Mucosa of descending colon (tissue), 3 donors: ENCODE data around the gene EFNA2. TPM values are rescaled to one million over a fixed set of nuclear protein-coding genes. Genes with fewer than 3 reads are reported as not detected.
A peak's percentile ranks its signal among the peaks of the same experiment; 100 is the strongest.

Experiments
- ATAC-seq: fragments of 200-7000 bp; cut with Tn5 transposase; one replicate; pipeline ENCODE4 v1.9.1; 2020; ENCODE audit warnings: mild to moderate bottlenecking, moderate library complexity
- DNase-seq, 3 donors: peaks; one replicate each; pipeline ENCODE4 v3.0.0-alpha.2; 2020
- H3K36me3 ChIP-seq: fragments of 200-600 bp; one replicate; pipeline ENCODE4 v1.8.0; 2021; ENCODE audit warnings: low read depth, mild to moderate bottlenecking
- H3K4me1 ChIP-seq: fragments of 200-600 bp; one replicate; pipeline ENCODE4 v1.8.0; 2021; ENCODE audit warnings: low read depth, mild to moderate bottlenecking
- H3K4me3 ChIP-seq: fragments of 200-600 bp; one replicate; pipeline ENCODE4 v1.8.0; 2021; ENCODE audit warnings: mild to moderate bottlenecking
- H3K9me3 ChIP-seq: fragments of 200-600 bp; one replicate; pipeline ENCODE4 v1.8.0; 2021; ENCODE audit warnings: mild to moderate bottlenecking
- intact Hi-C, 2 donors: fragments of 100-400 bp; cut with DNase I in 1 of 2; cut with micrococcal nuclease in 1 of 2; formaldehyde crosslinking; loops; one replicate each; pipeline versions ENCODE4 v1.11.0 to v1.11.1; 2022; cut with DNase I, micrococcal nuclease
- total RNA-seq, 3 donors: library from RNA; stranded (reverse); fragmentation: NEBNext Ultra II Directional in 2 of 3; extraction: Animal tissue kit (Norgen Biotek cat#: 25700) in 2 of 3; gene quantifications; one replicate each; pipeline versions ENCODE4 v1.2.1 to v1.2.4, GENCODE V29; 2021 to 2023
- TF ChIP-seq, protein P1 (sequence below): fragments of 200-600 bp; IDR thresholded peaks from one replicate; pipeline ENCODE4 v1.8.0; 2022; ENCODE audit warnings: antibody characterized with exemption, mild to moderate bottlenecking
- donor health status: DM: no; HTN: no; CAD: no; lungs with moderate emphysema.
- donor health status: DM: no; HTN: no; CAD: no.
- donor health status: DM: no; HTN: yes; CAD: no.

EFNA2 gene
- total RNA-seq, 3 donors from 2014 or later, result 19.0 to 62.2 (median 61.7) TPM

DNA sequence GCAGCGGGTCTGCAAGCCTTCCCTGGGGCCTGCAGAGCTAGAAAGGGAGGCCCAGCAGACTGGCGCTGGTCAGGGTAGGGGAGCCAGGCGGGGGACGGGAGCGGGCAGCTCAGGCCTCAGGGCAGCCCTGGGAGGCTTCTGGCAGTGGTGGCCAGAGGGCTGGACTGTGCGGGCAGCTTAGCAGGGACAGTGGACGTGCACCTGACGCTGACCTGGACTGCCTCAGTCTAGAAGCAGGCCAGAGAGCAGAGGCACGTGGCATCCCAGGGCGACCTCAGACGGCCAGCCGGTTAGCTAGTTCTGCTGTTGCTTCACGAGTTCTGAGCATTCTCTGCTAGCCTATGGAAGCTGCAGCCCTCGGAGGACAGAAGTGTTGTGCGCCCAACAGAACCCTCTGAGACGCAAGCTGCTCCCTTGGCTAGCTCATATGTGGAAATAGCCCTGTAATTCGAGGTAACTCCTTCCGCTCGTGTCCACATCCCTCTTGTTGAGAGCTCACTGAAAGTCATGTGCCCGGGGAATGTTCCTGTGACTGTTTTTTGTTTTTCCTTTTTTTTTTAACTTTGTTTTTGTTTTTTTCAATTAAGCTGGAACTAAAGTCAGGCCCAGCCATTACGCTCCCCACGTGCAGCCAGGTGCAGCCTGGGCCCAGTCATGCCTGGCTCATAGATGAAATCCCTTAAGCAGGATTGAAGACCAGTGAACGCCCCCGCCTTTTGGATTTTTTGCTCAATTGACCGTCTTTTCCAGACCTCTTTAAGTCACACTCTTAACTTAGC is 12.2 kb upstream of the EFNA2 start:
- Histone ChIP-seq H3K4me1 (peaks cover 71% of the 10 kb centered on the region), H3K36me3 (peaks cover 19% of the 10 kb centered on the region), H3K9me3 (no peaks in the 10 kb centered on the region), H3K4me3 (no peak overlapping the region)
- TF ChIP-seq, protein P1, sequence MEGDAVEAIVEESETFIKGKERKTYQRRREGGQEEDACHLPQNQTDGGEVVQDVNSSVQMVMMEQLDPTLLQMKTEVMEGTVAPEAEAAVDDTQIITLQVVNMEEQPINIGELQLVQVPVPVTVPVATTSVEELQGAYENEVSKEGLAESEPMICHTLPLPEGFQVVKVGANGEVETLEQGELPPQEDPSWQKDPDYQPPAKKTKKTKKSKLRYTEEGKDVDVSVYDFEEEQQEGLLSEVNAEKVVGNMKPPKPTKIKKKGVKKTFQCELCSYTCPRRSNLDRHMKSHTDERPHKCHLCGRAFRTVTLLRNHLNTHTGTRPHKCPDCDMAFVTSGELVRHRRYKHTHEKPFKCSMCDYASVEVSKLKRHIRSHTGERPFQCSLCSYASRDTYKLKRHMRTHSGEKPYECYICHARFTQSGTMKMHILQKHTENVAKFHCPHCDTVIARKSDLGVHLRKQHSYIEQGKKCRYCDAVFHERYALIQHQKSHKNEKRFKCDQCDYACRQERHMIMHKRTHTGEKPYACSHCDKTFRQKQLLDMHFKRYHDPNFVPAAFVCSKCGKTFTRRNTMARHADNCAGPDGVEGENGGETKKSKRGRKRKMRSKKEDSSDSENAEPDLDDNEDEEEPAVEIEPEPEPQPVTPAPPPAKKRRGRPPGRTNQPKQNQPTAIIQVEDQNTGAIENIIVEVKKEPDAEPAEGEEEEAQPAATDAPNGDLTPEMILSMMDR, result no peak
- DNase-seq, result no peak
- ATAC-seq, result no peak
- intact Hi-C loops, result no loop called here

DNA sequence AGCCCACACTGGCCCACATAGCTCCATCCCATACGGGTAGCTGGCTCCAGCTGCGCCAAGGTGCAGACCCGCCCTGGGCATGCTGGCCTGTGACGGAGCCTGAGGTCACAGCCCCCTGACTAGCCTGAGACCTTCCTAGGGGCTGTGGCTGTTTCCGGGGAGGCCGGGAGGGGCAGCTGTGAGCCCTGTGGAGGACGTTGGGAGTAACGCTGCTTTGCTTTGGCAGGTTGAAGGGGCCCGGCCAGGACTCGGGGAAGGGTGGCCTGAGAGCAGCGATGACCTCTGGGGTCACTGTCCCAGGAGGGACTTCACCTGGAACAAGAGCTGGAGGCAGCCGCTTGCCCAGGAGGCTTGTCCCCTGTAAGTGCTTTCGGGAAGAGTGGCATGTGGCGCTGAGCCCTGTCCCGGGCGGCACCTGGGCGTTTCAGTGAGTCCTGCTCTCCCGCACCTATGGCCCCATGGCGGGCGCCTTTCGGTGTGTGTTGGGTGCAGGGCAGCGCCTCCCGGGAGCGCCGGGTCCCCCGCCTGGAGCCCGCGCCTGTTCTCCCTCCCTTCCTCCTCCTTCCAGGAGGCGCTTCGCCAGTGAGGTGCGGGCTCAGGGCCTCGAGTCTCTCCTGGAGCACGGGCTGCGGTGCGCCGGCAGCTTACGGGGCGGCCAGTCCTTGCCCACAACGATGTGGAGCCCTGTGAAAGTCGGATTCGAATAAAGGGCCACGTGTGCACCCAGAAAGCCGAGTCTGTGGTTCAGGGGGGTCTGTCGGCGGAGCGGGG is 11.4 kb upstream of the EFNA2 start:
- TF ChIP-seq, protein P1, result no peak
- peaks cover 19% of the 10 kb centered on the region for H3K36me3 ChIP-seq
- ATAC-seq (no peak), DNase-seq (peak in 1 of 3 donors; percentile 60)
- H3K4me1 ChIP-seq, result peaks cover 66% of the 10 kb centered on the region
- intact Hi-C loops, result no loop called here
- no peak overlapping the region for H3K4me3 ChIP-seq
- H3K9me3 ChIP-seq, result no peaks in the 10 kb centered on the region

DNA sequence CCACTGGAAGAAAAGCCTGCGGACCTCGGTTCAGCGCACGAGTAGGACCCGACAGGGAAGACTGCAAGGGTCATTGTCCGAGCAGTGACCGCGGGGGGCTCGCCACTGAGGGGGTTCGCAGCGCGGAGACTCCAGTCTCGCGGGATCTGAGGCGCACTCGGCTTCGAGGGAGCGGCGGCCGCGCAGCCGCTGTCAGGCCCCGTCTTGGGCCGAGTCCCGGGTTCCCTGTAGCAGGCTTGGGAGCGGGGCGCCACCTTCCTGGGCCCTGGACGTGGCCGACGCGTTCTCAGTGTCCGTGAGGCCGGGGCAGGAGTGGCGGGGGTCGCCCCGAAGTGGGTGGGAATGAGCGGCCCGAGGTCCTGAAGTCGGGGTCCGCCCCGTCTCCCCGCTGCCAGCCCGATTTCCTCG is 10.8 kb upstream of the EFNA2 start:
- no peaks in the 10 kb centered on the region for H3K9me3 ChIP-seq
- peak overlapping the region; percentile 32 for H3K4me3 ChIP-seq
- H3K36me3 ChIP-seq, result peaks cover 19% of the 10 kb centered on the region
- TF ChIP-seq, protein P1, result no peak
- peaks cover 66% of the 10 kb centered on the region for H3K4me1 ChIP-seq
- DNase-seq, result no peak
- no peak for ATAC-seq
- intact Hi-C loops, result no loop called here

DNA sequence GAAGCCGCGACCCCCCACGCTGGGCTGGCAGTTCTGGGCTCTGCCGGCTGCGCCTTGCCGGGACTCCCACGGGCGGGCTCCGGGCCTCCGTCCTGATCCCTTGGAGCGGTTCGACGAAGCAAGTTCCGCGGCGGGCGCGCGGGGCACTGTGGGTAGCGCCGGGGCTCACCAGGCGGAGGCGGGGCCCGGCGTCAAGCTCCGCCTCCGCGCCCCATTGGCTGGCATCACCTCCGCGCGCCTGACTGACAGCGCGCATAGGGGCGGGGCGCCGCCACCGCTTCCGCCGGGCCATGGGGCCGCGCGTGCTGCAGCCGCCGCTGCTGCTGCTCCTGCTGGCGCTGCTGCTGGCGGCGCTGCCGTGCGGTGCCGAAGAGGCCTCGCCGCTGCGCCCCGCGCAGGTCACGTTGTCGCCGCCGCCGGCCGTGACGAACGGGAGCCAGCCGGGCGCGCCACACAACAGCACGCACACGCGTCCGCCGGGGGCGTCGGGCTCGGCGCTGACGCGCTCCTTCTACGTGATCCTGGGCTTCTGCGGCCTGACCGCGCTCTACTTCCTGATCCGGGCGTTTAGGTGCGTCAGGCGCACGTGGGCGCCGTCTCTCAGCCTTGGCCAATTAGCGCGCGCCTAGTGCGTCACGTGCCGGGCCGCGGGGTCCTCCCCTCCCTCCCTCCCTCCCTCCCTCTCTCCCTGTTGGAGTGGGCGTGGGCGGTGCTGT is 10.3 kb upstream of the EFNA2 start, which contains the start of gene FAM174C:
Gene FAM174C, plus strand, starts transcription at position 271 of the 716 bp plus-strand sequence. Its CDS starts 20 bp downstream, at position 291.
- Histone ChIP-seq H3K4me1 (peaks cover 61% of the 10 kb centered on the region), H3K36me3 (peaks cover 19% of the 10 kb centered on the region)
- intact Hi-C loops, result no loop called here

More for the DNA sequence above, 10.3 kb upstream of the EFNA2 start, which contains the start of gene FAM174C:
- no peaks in the 10 kb centered on the region for H3K9me3 ChIP-seq
- ATAC-seq (peak; percentile 86), DNase-seq (peak; percentile 96 to 98 (median 97))
- TF ChIP-seq, protein P1, result no peak
- H3K4me3 ChIP-seq, result peak within 1 kb of the TSS; percentile 32
